GM12878 (cell line): ENCODE measurements around the gene DIP2C. TPM values are rescaled to one million over a fixed set of nuclear protein-coding genes. Genes with fewer than 3 reads are reported as not detected.

Experiments used
- ATAC-seq: fragments of 200-7000 bp; cut with Tn5 transposase; 3 replicates; pipeline ENCODE4 v1.9.1; 2020; ENCODE audit warnings: mild to moderate bottlenecking, moderate library complexity
- BruUV-seq: library from RNA; stranded (reverse); fragments of 400-500 nt; replicated peaks from 2 replicates; lab custom pipeline; 2021; lab: Mats Ljungman, UMichigan
- CTCF ChIA-PET: fragments of 300-600 bp; sonication (Branson Sonifier 250); formaldehyde crosslinking; extraction: SDS; loops from one replicate; lab custom pipeline; 2021; ENCODE audit warnings: inconsistent platforms; lab: Yijun Ruan, JAX
- POLR2A ChIA-PET: fragments of 350-600 bp; formaldehyde crosslinking; extraction: SDS; loops from one replicate; lab custom pipeline; 2021; ENCODE audit warnings: inconsistent platforms; lab: Charles Lee
- RAD21 ChIA-PET: fragments of 300-600 bp; sonication (Branson Sonifier 250); formaldehyde crosslinking; loops from one replicate; lab custom pipeline; 2023; ENCODE audit warnings: antibody characterized with exemption; ENCODE audit not compliant: unreplicated experiment; lab: Charles Lee
- SMC1A ChIA-PET: fragments of 300-600 bp; sonication (Branson Sonifier 250); formaldehyde crosslinking; loops from one replicate; lab custom pipeline; 2023; ENCODE audit not compliant: unreplicated experiment, uncharacterized antibody; lab: Charles Lee
- DNase-seq: peaks from one replicate; pipeline ENCODE4 v3.0.0-alpha.2; 2011; ENCODE audit warnings: low read depth, low spot score
- FAIRE-seq: peaks from 3 replicates; lab custom pipeline; 2011; peaks lifted over from hg19 to GRCh38; lab: Jason Lieb, UNC
- H2AFZ ChIP-seq: 2 replicates; pipeline ENCODE4 v1.6.0; 2011; ENCODE audit warnings: low read depth, low read length, control low read depth; ENCODE audit not compliant: control insufficient read depth
- H3K27ac ChIP-seq: 2 replicates; pipeline ENCODE4 v1.5.1; 2011; ENCODE audit warnings: control low read depth; ENCODE audit not compliant: control insufficient read depth, insufficient read depth
- H3K27me3 ChIP-seq, 2 experiments: replicated peaks in 1 of 2; 2 replicates each; pipeline versions ENCODE4 v1.6.0 to v1.6.1; 2011; ENCODE audit warnings: low read length in 1 of 2; ENCODE audit not compliant: control insufficient read depth in 2 of 2, insufficient read depth in 2 of 2
- H3K36me3 ChIP-seq, 2 experiments: 2 replicates each; pipeline ENCODE4 v1.5.1; 2011; ENCODE audit warnings: low read length in 1 of 2; ENCODE audit not compliant: control insufficient read depth in 2 of 2, insufficient read depth in 2 of 2
- H3K4me1 ChIP-seq: 2 replicates; pipeline ENCODE4 v1.6.1; 2011; ENCODE audit warnings: mild to moderate bottlenecking, low read length, moderate library complexity, mixed read lengths; ENCODE audit not compliant: control insufficient read depth, insufficient read depth
- H3K4me2 ChIP-seq: 2 replicates; pipeline ENCODE4 v1.6.0; 2011; ENCODE audit warnings: control low read depth; ENCODE audit not compliant: control insufficient read depth, insufficient read depth
- H3K4me3 ChIP-seq: fragments of 200-600 bp; sonication (generic); 2 replicates; pipeline ENCODE4 v1.5.1; 2016
- H3K79me2 ChIP-seq: 2 replicates; pipeline ENCODE4 v1.6.0; 2011; ENCODE audit warnings: low read length; ENCODE audit not compliant: control insufficient read depth, insufficient read depth
- H3K9ac ChIP-seq: 2 replicates; pipeline ENCODE4 v1.8.0; 2011; ENCODE audit warnings: low read length, control low read depth, mixed read lengths; ENCODE audit not compliant: control insufficient read depth, insufficient read depth
- H3K9me3 ChIP-seq: replicated peaks from 3 replicates; pipeline ENCODE4 v1.5.1; 2011; ENCODE audit warnings: mild to moderate bottlenecking, low read length; ENCODE audit not compliant: control insufficient read depth, insufficient read depth
- H4K20me1 ChIP-seq: 2 replicates; pipeline ENCODE4 v1.6.0; 2011; ENCODE audit not compliant: control insufficient read depth, insufficient read depth
- BHLHE40 ChIP-seq, 2 experiments: fragments of 450-650 bp in 1 of 2; IDR thresholded peaks; 2 replicates each; pipeline ENCODE4 v1.6.1; 2011 to 2017; ENCODE audit warnings: low read depth in 2 of 2, borderline replicate concordance in 1 of 2, improper control_type of control experiment in 1 of 2, low read length in 1 of 2, mild to moderate bottlenecking in 1 of 2
- IKZF2 ChIP-seq, 2 experiments: fragments of 450-650 bp; IDR thresholded peaks; 2 replicates each; pipeline ENCODE4 v1.6.1; 2017; ENCODE audit warnings: mild to moderate bottlenecking in 2 of 2, moderate library complexity in 2 of 2
- JUND ChIP-seq: IDR thresholded peaks from 2 replicates; pipeline ENCODE4 v1.6.1; 2012; ENCODE audit warnings: low read depth, mild to moderate bottlenecking, low read length, improper control_type of control experiment, moderate library complexity
- LARP7 ChIP-seq: fragments of 450-650 bp; IDR thresholded peaks from 2 replicates; pipeline ENCODE4 v1.6.1; 2017; ENCODE audit warnings: mild to moderate bottlenecking
- MEF2B ChIP-seq: fragments of 450-650 bp; IDR thresholded peaks from 2 replicates; pipeline ENCODE4 v1.6.1; 2018; ENCODE audit warnings: mild to moderate bottlenecking, moderate library complexity; ENCODE audit not compliant: partially characterized antibody, poor library complexity, severe bottlenecking
- PAX5 ChIP-seq: IDR thresholded peaks from 2 replicates; pipeline ENCODE4 v1.6.1; 2011; ENCODE audit warnings: low read depth, low read length, borderline replicate concordance
- PBX3 ChIP-seq: IDR thresholded peaks from 2 replicates; pipeline ENCODE4 v1.6.1; 2011; ENCODE audit warnings: mild to moderate bottlenecking, low read depth, low read length, moderate library complexity; ENCODE audit not compliant: insufficient replicate concordance
- RUNX3 ChIP-seq: IDR thresholded peaks from 2 replicates; pipeline ENCODE4 v1.6.1; 2012; ENCODE audit warnings: low read length, inconsistent platforms
- SP1 ChIP-seq: IDR thresholded peaks from one replicate; pipeline ENCODE4 v1.6.1; 2011; ENCODE audit warnings: low read depth, low read length
- SUZ12 ChIP-seq: fragments of 200-600 bp; sonication (generic); IDR thresholded peaks from one replicate; pipeline ENCODE4 v1.6.1; 2018; ENCODE audit warnings: antibody characterized with exemption, mild to moderate bottlenecking; ENCODE audit not compliant: unreplicated experiment
- TCF3 ChIP-seq: IDR thresholded peaks from 2 replicates; pipeline ENCODE4 v1.6.1; 2012; ENCODE audit warnings: low read depth, mild to moderate bottlenecking, low read length, borderline replicate concordance; ENCODE audit not compliant: insufficient read depth
- ZNF622 ChIP-seq: fragments of 450-650 bp; IDR thresholded peaks from 2 replicates; pipeline ENCODE4 v1.6.1; 2017; ENCODE audit warnings: mild to moderate bottlenecking, inconsistent platforms
- WGBS: methylation state at CpG from one replicate; pipeline ENCODE4 v1.1.6; 2016; ENCODE audit warnings: low lambda C conversion rate; ENCODE audit not compliant: insufficient replicate concordance, insufficient coverage; ENCODE audit errors: missing lambda C conversion rate; 5-methylcytosine and 5-hydroxymethylcytosine counted together
- in situ Hi-C: fragments of 300-500 bp; cut with MboI; formaldehyde crosslinking; loops from 9 replicates; pipeline ENCODE4 v1.14.3; 2018; ENCODE audit warnings: mixed read lengths
- intact Hi-C: fragments of 100-400 bp; cut with micrococcal nuclease; formaldehyde crosslinking; loops from one replicate; pipeline ENCODE4 v1.14.2; 2022; ENCODE audit not compliant: unreplicated experiment
- polyA plus RNA-seq, 11 experiments: library from polyadenylated mRNA; depleted of rRNA in 4 of 11; unstranded in 6 of 11; stranded (reverse) in 5 of 11; fragments of >200 nt; fragmentation: Nextera tagmentation in 4 of 11; fragmentation: Illumina TruSeq in 1 of 11; extraction: Ambion mirVana in 4 of 11; extraction: Trizol in 1 of 11; gene quantifications; 1 replicate in 1 of 11; 2 replicates in 10 of 11; pipeline versions ENCODE4 v1.2.1 to v1.2.3, GENCODE V29; 2011 to 2016; ENCODE audit warnings: inconsistent platforms in 2 of 11, missing spikeins in 2 of 11, low read depth in 1 of 11
- total RNA-seq, 4 experiments: library from RNA; depleted of rRNA in 3 of 4; stranded (reverse); fragments of >200 nt in 3 of 4; fragmentation: Illumina TruSeq in 1 of 4; extraction: Trizol in 1 of 4; gene quantifications; 2 replicates each; pipeline versions ENCODE4 v1.2.1 to v1.2.3, GENCODE V29; 2013 to 2021
- TF ChIP-seq, protein P1 (sequence below): fragments of 450-650 bp; IDR thresholded peaks from 2 replicates; pipeline ENCODE4 v1.6.1; 2017; ENCODE audit warnings: mild to moderate bottlenecking

Gene DIP2C
- total and polyA plus RNA-seq, 10 of the 15 experiments (the other 5 are each of a cell fraction or from before 2014, with no cell fraction given): 0.01 to 0.10 (median 0.06) TPM

GRCh38 chr10:514137-514671, 175.3 kb downstream of the DIP2C start:
- H3K36me3 ChIP-seq: no peaks in the 10 kb centered on the region
- FAIRE-seq (no peak), DNase-seq (no peak), ATAC-seq (no peak)
- H3K4me1 ChIP-seq: peaks cover 11% of the 10 kb centered on the region
- H3K4me2 ChIP-seq: 0 out of 2 replicates have a peak overlapping the region, but pooled peaks have one; percentile 25
- ChIA-PET CTCF (no interaction called here), RAD21 (no interaction called here), SMC1A (interaction anchor here (1.0 kb wide), 1 partner anchor 38 kb away, joined by 3 read pairs; no protein-coding TSS in a partner anchor), POLR2A (no interaction called here)
- BruUV-seq: no TSS peak
- in situ Hi-C loops: no loop called here
- no peaks in the 10 kb centered on the region for H4K20me1 ChIP-seq
- WGBS: 64% methylated on average over 20 of the region's 22 CpGs
- H3K4me3 ChIP-seq: no peak overlapping the region
- no peak overlapping the region for H3K9ac ChIP-seq
- H3K79me2 ChIP-seq: no peaks in the 10 kb centered on the region
- intact Hi-C loops: loop anchor here (5.0 to 10.0 kb wide), 2 partner anchors 337 to 561 kb away; no protein-coding TSS in a partner anchor
- H2AFZ ChIP-seq: no peak overlapping the region
- no peak overlapping the region for H3K27ac ChIP-seq
- H3K27me3 ChIP-seq: no peaks in the 10 kb centered on the region
- H3K9me3 ChIP-seq: no peaks in the 10 kb centered on the region; the same call in 2 of the 3 replicates
- TF ChIP-seq PBX3 (no peak), SP1 (no peak)

DNA sequence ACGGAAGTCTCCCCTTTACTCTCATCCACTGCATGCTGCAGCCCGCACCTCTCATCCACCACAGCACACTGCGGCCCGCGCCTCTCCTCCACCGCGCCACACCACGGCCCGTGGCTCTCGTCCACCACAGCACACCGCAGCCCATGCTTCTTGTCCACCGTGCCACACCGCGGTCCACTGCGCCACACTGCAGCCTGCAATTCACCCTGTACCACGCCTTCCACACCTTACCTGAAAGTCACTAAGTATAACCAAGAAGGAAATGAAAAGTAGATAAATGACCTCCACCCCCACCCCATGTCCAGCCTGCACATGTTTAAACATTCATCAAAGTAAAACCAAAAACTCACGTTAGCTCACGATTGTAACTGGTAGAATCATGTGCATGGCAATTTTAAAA, 176.1 kb downstream of the DIP2C start:
- no peaks in the 10 kb centered on the region for H3K79me2 ChIP-seq
- no peaks in the 10 kb centered on the region for H3K27me3 ChIP-seq
- ATAC-seq: peak; percentile 83
- POLR2A ChIA-PET: no interaction called here
- H3K4me1 ChIP-seq: peaks cover 11% of the 10 kb centered on the region
- CTCF ChIA-PET: interaction anchor here (0.9 to 1.5 kb wide), 4 partner anchors 11 to 282 kb away, joined by 3 to 5 read pairs (median 3); no protein-coding TSS in a partner anchor
- H3K9ac ChIP-seq: no peak overlapping the region
- H3K4me2 ChIP-seq: peak overlapping the region; percentile 25; the same call in 1 of the 2 replicates
- H3K9me3 ChIP-seq: no peaks in the 10 kb centered on the region; the same call in 2 of the 3 replicates
- no peak overlapping the region for H3K27ac ChIP-seq
- DNase-seq: peak; percentile 24
- SMC1A ChIA-PET: no interaction called here
- H2AFZ ChIP-seq: no peak overlapping the region
- no TSS peak for BruUV-seq
- no peak overlapping the region for H3K4me3 ChIP-seq
- no peaks in the 10 kb centered on the region for H4K20me1 ChIP-seq
- TF ChIP-seq TCF3: no peak
- peak in 1 of 2 experiments; percentile 33; a peak in 1 of 4 replicates for TF ChIP-seq IKZF2 (IDR thresholded peaks at IDR 0.05)
- TF ChIP-seq JUND: no peak
- peak; percentile 26; the same call in 1 of the 2 replicates for TF ChIP-seq PAX5
- peak; percentile 26 for TF ChIP-seq MEF2B
- no peak for TF ChIP-seq ZNF622
- peak; percentile 67 to 79 for TF ChIP-seq BHLHE40 (IDR thresholded peaks at IDR 0.05; ENCODE audit: borderline replicate concordance in 1 of 2, low read depth in 2 of 2, low read length in 1 of 2)
- TF ChIP-seq, protein P1, sequence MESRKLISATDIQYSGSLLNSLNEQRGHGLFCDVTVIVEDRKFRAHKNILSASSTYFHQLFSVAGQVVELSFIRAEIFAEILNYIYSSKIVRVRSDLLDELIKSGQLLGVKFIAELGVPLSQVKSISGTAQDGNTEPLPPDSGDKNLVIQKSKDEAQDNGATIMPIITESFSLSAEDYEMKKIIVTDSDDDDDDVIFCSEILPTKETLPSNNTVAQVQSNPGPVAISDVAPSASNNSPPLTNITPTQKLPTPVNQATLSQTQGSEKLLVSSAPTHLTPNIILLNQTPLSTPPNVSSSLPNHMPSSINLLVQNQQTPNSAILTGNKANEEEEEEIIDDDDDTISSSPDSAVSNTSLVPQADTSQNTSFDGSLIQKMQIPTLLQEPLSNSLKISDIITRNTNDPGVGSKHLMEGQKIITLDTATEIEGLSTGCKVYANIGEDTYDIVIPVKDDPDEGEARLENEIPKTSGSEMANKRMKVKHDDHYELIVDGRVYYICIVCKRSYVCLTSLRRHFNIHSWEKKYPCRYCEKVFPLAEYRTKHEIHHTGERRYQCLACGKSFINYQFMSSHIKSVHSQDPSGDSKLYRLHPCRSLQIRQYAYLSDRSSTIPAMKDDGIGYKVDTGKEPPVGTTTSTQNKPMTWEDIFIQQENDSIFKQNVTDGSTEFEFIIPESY: peak; percentile 59; the same call in 1 of the 2 replicates
- no peak for TF ChIP-seq LARP7
- TF ChIP-seq SUZ12: no peak
- no peak for TF ChIP-seq RUNX3
- no peaks in the 10 kb centered on the region for H3K36me3 ChIP-seq
- in situ Hi-C loops (no loop called here), intact Hi-C loops (loop anchor here (5.0 to 10.0 kb wide), 2 partner anchors 336 to 561 kb away; no protein-coding TSS in a partner anchor)
- WGBS: under 1% methylated on average over 18 of the region's 18 CpGs
- FAIRE-seq: no peak
- RAD21 ChIA-PET: no interaction called here
